Activated T-helper 1 cell treated with anti-CD3 and anti-CD28 coated beads, Interleukin-12 subunit alpha, Interleukin-12 subunit beta, Interleukin-2, Interleukin-4 antibody, amounts not matched to agents 30 ng/mL and 10 ng/mL and 1 ng/mL, durations not matched to agents 14 hours and 24 hours and 36 hours (primary cell): ENCODE results near the gene CLDN7. TPM values are rescaled to one million over a fixed set of nuclear protein-coding genes. Genes with fewer than 3 reads are reported as not detected.
"Not testable (repeated sequence)": the region's sequence is repeated elsewhere in the genome, so short reads cannot be mapped to it uniquely, and the experiment has no call there.

Experiments
- DNase-seq: peaks from one replicate; pipeline ENCODE4 v3.0.0; 2021; ENCODE audit warnings: low spot score
- H3K27ac Mint-ChIP-seq: one replicate; pipeline ENCODE4 v1.8.0; 2021; ENCODE audit warnings: mild to moderate bottlenecking, mixed read lengths
- H3K27me3 Mint-ChIP-seq: one replicate; pipeline ENCODE4 v1.8.0; 2022; ENCODE audit warnings: mild to moderate bottlenecking, moderate library complexity, mixed read lengths; ENCODE audit not compliant: insufficient read depth
- H3K36me3 Mint-ChIP-seq: one replicate; pipeline ENCODE4 v1.8.0; 2021; ENCODE audit warnings: low read depth, mixed read lengths
- H3K4me1 Mint-ChIP-seq: one replicate; pipeline ENCODE4 v1.8.0; 2021; ENCODE audit warnings: low read depth, mixed read lengths
- H3K4me3 Mint-ChIP-seq: one replicate; pipeline ENCODE4 v1.8.0; 2021; ENCODE audit warnings: mild to moderate bottlenecking, moderate library complexity, mixed read lengths
- H3K9me3 Mint-ChIP-seq: one replicate; pipeline ENCODE4 v1.8.0; 2021; ENCODE audit warnings: mixed read lengths
- intact Hi-C: fragments of 100-400 bp; cut with micrococcal nuclease; formaldehyde crosslinking; loops from one replicate; pipeline ENCODE4 v1.15.1; 2024
- total RNA-seq: library from RNA; stranded (reverse); gene quantifications from 2 replicates; pipeline ENCODE4 v1.2.3, GENCODE V29; 2022

CLDN7 gene
- total RNA-seq, 1 donor from 2014 or later, result 0.60 TPM

DNA sequence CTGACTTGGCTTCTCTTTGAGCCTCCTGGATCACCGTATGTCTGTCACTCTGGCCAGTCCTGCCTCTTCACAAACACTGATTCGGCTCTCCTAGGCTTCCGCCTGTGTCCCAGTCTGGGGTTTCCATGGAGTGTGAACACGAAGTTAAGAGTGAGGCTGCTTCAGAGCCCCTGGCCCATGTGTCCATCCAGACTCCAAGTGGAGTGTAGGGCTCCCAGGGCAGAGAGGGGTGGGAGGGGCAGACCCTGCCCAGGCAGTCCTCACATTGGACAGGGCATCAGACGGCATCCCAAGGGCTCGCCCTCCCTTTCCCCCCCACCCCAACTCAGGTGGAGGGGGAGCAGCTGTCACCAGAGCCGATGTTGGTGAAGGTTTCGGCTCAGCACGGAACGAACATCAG, 18.4 kb downstream of the CLDN7 start:
- intact Hi-C loops, result loop anchor here (2.0 kb wide), 2 partner anchors 209 to 329 kb away; no protein-coding TSS in a partner anchor
- H3K4me1 Mint-ChIP-seq, result peaks cover 44% of the 10 kb centered on the region
- H3K4me3 Mint-ChIP-seq, result peak overlapping the region; percentile 48

DNA sequence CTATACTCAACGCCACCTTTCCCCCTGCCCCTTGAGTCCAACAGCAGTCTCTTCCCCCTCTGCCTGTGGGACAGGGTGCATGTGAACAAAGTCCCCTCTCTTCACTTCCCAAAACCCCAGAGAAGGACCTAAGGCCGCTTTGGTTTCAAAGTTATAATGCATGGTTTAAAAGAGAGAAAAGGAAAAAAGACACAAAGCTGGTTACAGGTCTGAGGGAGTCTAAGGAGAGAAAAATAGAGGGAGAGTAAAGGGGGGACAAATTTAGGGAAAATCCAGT, 18.9 kb downstream of the CLDN7 start:
- no peaks in the 10 kb centered on the region for H3K9me3 Mint-ChIP-seq
- peaks cover 40% of the 10 kb centered on the region for H3K36me3 Mint-ChIP-seq
- H3K4me3 Mint-ChIP-seq, result peak overlapping the region; percentile 97
- H3K27me3 Mint-ChIP-seq, result no peaks in the 10 kb centered on the region
- H3K4me1 Mint-ChIP-seq, result peaks cover 40% of the 10 kb centered on the region
- no peak for DNase-seq
- intact Hi-C loops, result loop anchor here (2.0 kb wide), 2 partner anchors 209 to 329 kb away; no protein-coding TSS in a partner anchor
- H3K27ac Mint-ChIP-seq, result peak overlapping the region; percentile 42

More for the DNA sequence above, 18.4 kb downstream of the CLDN7 start:
- H3K9me3 Mint-ChIP-seq, H3K27me3 Mint-ChIP-seq, H3K27ac Mint-ChIP-seq, DNase-seq: not testable (repeated sequence)
- peaks cover 42% of the 10 kb centered on the region for H3K36me3 Mint-ChIP-seq

DNA sequence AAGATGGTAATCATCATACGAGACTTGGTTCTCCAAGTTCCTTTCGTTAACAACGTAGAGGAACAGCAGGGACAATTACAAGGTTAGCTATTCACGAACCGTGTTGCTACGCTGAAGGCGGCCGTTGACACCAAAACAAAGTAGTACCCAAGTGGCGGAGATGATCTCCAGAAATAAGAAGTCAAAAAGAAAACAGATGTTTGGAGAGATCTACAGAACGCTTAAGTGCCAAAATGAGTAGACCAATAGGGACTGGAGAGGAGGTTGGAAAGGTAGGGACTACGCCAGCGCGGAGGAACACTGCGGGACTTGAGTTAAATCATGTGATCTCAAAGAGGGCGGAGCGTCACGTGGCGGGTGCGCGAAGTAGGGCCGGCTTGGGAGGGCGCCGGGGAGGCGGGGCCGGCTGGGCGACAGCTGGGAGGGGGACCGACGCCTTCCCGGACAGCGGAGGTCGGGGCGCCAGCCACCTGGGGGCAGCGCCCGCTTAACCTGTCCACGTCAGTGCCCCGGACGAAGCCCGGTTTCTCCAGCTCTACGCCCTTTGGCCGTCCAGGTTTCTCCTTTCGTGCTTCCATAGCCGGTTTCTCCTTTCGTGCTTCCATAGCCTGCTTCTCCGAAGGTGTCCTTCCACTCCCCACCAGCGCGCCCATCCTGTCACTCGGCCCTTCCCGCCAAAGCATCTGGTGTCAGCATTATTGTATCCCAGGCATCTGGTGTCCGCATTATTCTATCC, 19.4 kb downstream of the CLDN7 start:
- intact Hi-C loops, result loop anchor here (2.0 kb wide), 2 partner anchors 208 to 330 kb away; no protein-coding TSS in a partner anchor
- Mint-ChIP-seq H3K27me3 (no peaks in the 10 kb centered on the region), H3K36me3 (peaks cover 40% of the 10 kb centered on the region), H3K9me3 (no peaks in the 10 kb centered on the region), H3K4me3 (peak overlapping the region; percentile 97), H3K4me1 (peaks cover 39% of the 10 kb centered on the region), H3K27ac (peak overlapping the region; percentile 93)
- DNase-seq, result peak; percentile 90

DNA sequence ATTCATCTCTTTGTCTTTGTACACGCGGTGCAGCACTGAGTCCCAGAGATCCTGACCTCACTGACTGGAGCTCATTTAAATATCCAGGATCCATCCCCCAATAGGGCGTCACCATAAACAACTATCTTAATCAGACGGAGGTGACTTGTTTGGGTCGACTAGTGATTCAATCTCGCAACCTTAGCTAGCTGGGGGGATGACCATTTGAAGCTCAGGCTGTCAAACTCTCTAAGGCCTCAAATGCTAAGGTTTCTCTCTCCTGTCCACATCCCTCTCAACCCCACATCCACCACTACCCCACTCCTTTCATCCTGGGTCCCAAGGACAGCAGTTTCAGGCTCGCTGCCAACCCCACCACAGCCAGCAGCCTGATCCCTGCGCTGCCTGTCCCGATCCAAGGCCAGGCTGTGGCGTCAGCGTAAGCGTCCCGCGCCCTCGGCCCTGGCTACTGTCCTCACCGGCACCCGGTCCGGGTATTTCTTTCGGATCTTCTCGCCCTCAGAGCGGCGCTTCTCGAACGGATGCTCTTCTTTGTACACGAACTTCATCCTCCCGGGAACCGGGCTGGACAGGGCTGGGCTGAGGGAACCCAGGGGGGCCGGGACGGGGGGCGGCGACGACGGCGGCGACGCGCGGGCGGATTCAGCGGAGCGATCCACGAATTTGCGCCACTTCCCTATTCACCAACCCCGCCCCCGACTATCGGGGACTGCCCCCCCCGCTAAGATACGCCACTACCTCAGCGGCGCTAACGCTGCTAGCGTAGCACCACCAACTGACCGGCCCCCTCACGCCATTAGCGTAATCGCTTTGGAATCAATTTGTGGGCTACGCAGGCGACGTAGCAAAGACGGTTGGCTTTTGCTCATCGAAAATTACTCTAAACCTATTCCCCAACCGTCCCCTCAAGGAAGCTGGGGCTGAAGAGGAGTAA, 20.2 kb downstream of the CLDN7 start, which contains the start of gene GABARAP:
TSS of gene GABARAP (minus strand) at position 667 of the 934 bp plus-strand sequence. CDS start at position 548, 119 bp downstream.
- Mint-ChIP-seq H3K36me3 (peaks cover 40% of the 10 kb centered on the region), H3K27me3 (no peaks in the 10 kb centered on the region), H3K27ac (peak within 1 kb of the TSS; percentile 93), H3K4me1 (peaks cover 44% of the 10 kb centered on the region), H3K4me3 (peak within 1 kb of the TSS; percentile 97), H3K9me3 (no peaks in the 10 kb centered on the region)
- peak; percentile 87 for DNase-seq
- intact Hi-C loops, result loop anchor here (2.0 kb wide), 2 partner anchors 207 to 331 kb away; no protein-coding TSS in a partner anchor

DNA sequence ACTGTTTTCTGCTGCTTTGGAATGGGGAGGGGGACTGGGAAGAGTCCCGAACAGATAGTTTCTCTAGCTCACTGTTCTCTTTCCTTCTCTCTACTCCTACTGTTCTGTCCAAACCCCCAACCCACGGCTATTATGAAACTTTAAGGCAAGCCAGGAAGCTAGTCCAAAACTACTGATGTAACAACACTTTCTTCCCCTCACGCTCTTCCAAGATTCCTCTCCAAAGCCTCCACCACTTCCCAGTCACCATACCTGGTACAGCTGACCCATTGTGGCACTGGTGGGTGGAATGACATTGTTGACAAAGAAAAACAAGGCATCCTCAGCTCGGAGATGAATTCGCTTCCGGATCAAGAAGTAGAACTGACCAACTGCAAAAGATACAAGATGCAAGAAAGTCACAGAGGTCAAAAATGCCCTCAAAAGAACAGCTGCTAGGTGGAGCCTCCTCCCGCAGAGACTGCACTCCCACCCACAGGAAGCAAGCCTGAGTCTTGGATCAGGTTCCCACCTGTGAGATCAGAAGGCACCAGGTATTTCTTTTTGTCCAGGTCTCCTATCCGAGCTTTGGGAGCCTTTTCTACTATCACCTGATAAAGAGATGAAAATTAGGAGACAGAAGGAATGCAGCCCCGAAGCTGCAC, 21.1 kb downstream of the CLDN7 start:
- H3K9me3 Mint-ChIP-seq, result no peaks in the 10 kb centered on the region
- no peak for DNase-seq
- H3K4me3 Mint-ChIP-seq, result peak overlapping the region; percentile 97
- H3K4me1 Mint-ChIP-seq, result peaks cover 49% of the 10 kb centered on the region
- peaks cover 40% of the 10 kb centered on the region for H3K36me3 Mint-ChIP-seq
- peak overlapping the region; percentile 93 for H3K27ac Mint-ChIP-seq
- H3K27me3 Mint-ChIP-seq, result no peaks in the 10 kb centered on the region
- intact Hi-C loops, result no loop called here

DNA sequence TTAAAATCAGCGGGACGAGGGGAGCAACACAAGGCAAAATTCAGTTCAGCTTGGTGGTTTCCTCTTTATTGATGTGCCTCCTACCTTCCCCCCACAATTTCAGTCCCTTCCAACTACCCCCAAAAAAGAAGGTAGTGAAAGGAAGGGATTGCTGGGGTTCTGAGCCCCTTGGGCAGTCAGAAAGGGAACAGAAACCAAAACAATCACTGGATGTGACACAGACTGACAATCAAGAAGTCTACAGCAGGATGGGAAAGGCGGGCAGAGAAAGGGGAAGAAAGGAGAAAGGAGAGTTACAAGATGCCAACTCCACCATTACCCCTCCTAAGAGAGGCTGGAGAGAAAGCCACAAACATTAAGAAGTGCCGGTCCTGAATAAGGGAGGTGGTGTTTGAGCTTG, 21.9 kb downstream of the CLDN7 start:
- H3K4me1 Mint-ChIP-seq, result peaks cover 58% of the 10 kb centered on the region
- H3K9me3 Mint-ChIP-seq, result no peaks in the 10 kb centered on the region
- no peak for DNase-seq
- peak overlapping the region; percentile 97 for H3K4me3 Mint-ChIP-seq
- peaks cover 42% of the 10 kb centered on the region for H3K36me3 Mint-ChIP-seq
- H3K27ac Mint-ChIP-seq, result peak overlapping the region; percentile 15
- intact Hi-C loops, result no loop called here
- H3K27me3 Mint-ChIP-seq, result no peaks in the 10 kb centered on the region

DNA sequence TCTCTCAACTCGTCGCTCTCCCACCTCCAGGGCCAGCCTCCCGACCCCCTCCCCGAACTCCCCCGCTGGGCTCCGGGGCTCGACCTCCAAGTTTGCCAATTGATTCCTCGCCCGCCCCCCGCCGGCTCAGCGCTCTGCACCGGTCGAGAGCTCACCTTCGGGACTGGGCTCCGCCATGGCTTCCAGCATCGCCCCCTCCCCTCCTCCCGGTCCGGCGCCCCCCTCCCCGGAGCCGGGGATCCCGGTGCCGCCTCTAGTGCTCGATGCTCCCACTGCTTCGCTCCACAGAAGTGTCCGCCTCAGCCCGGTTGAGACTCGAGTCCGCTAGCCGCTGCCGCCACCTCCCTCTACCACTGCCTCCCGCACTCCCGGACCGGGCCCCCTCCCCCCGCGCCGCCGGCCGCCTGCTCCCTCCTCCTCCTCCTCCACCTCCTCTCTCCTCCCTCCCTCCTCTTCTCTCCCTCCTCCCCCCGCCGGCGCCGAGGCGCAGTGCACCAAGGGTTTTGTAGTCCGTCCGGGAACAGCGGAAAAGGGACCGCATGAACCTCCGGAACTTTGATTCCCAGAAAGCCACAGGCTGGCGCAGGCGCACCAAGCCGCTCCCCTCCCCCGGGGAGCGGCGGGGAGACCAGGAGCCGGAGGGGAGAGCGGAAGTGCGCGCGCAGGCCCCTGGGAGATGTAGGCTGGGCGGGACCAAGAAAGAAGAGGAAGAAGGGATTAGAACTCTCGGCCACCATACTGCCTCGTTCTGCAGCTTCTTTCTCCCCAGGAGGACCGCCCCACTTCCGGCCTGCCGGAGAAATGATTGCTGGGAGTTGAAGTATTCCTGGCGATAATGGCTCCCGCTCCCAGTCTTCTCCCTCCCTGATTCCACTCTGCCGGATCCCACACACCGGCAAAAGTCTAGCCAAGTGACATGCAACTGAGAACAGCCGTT, 22.9 kb downstream of the CLDN7 start, which contains the start of gene PHF23:
TSS of gene PHF23 (minus strand) at position 367 of the 937 bp plus-strand sequence. CDS start at position 189, 178 bp downstream.
- Mint-ChIP-seq H3K9me3 (no peaks in the 10 kb centered on the region), H3K4me1 (peaks cover 68% of the 10 kb centered on the region), H3K4me3 (peak within 1 kb of the TSS; percentile 97), H3K36me3 (peaks cover 44% of the 10 kb centered on the region), H3K27ac (peak within 1 kb of the TSS; percentile 94), H3K27me3 (no peaks in the 10 kb centered on the region)
- peak; percentile 98 for DNase-seq
- intact Hi-C loops, result loop anchor here (1.0 kb wide), 7 partner anchors 13 to 196 kb away; partner anchors contain the start of genes EIF5A, ELP5, SLC2A4 and TMEM102

DNA sequence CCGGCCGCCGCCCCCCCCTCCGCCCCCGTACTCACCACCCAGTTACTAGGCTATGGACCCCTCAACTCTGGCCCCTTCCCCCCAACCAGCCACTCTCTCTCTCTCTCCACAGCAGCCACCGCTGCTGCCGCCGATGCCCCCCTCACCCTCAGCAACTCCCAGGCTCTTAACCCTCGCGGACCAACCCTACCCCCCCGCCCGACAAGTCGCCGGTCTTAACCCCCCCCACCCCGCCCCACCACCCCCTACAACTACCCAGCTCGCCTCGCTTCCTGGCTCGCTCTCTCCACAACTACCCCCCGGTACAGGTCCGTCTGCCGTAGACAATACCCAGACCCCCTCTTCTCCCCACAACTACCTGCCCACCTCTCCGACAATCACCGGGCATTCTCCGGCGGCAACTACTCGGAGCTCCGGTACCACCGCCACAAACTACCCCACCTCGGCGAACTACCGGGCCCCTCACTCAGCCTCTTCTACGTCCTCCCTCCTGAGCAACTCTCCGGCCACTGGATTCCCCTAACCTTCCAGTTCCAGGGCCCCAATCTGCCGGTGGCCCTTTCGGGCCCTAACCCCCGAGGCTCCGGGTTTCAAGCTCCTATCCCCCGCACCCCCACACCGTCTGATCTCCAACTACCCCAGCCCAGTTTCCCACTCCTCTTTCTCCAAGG, 23.7 kb downstream of the CLDN7 start:
- intact Hi-C loops, result loop anchor here (1.0 kb wide), 7 partner anchors 14 to 197 kb away; partner anchors contain the start of genes EIF5A, ELP5, SLC2A4 and TMEM102
- Mint-ChIP-seq H3K27me3 (no peaks in the 10 kb centered on the region), H3K4me1 (peaks cover 67% of the 10 kb centered on the region), H3K36me3 (peaks cover 42% of the 10 kb centered on the region), H3K9me3 (no peaks in the 10 kb centered on the region), H3K27ac (peak overlapping the region; percentile 94), H3K4me3 (peak overlapping the region; percentile 97)
- no peak for DNase-seq

DNA sequence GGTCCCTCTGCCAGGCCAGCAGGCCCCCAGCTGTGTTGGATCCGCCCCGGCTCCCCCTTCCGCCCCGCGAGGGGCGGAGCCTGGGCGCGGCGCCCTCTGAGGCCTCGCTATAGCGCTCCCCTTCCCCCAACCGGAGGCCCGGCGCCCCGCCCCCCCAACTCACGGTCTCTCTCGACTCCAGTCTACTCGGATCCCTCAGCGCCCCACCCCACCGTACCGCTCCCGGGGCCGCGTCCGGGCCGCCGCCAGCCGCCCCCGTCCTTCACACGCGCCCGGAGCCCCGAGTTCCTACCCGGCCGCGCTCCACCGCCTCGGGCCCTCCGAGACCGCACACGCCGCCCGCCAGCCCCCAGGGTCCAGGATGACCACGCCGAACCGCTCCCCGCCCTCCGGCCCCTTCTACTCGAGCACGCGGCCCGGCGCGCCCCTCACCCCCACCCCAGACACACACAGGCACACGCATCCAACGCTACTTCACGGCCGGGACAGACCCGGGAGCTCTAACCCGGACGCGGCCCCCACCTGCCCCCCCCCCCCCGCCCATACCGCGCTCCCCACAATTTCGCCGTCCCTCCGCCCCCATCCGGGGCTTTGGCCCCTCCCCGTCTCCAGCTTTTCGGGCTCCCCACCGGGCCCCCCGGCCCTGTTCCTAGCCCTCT, 24.4 kb downstream of the CLDN7 start:
- peaks cover 38% of the 10 kb centered on the region for H3K36me3 Mint-ChIP-seq

DNA sequence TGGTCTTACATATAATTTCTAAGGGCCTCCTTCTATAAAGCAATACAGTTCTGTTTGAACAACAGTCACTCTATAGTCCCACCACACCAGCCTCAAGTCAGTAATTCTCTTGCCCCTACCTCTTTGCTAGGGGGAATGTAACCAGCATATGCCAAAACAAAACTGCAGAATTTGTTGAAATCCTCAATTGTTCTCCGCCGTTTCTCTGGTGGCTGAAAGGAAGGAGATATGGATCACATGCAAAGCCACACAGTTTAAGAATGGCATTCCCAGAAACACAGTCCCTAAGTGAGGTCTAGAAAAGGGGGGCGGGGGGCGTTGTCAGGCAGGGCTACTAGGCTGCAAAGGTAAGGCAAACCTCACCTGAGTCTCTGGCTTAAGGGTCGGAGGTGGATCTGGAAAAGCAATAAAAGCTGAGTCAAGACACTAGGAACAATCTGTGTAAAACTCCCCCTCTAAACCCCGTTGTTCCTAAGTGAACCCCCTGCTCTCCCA, 25.0 kb downstream of the CLDN7 start:
- no peak for DNase-seq
- Mint-ChIP-seq H3K4me1 (peaks cover 67% of the 10 kb centered on the region), H3K27me3 (no peaks in the 10 kb centered on the region), H3K27ac (peak overlapping the region; percentile 92), H3K4me3 (peak overlapping the region; percentile 97), H3K36me3 (peaks cover 38% of the 10 kb centered on the region), H3K9me3 (no peaks in the 10 kb centered on the region)
- intact Hi-C loops, result no loop called here

More for the DNA sequence above, 24.4 kb downstream of the CLDN7 start:
- H3K4me1 Mint-ChIP-seq, result peaks cover 69% of the 10 kb centered on the region
- no peaks in the 10 kb centered on the region for H3K27me3 Mint-ChIP-seq
- DNase-seq, result peak; percentile 78
- intact Hi-C loops, result no loop called here
- peak overlapping the region; percentile 97 for H3K4me3 Mint-ChIP-seq
- no peaks in the 10 kb centered on the region for H3K9me3 Mint-ChIP-seq
- peak overlapping the region; percentile 92 for H3K27ac Mint-ChIP-seq
